Stimulated activated CD8-positive, alpha-beta memory T cell treated with anti-CD3 and anti-CD28 coated beads, Interleukin-7, amount 100 ng/mL, for 24 hours (primary cell): ENCODE measurements around the gene ZNF823.

Experiments
- DNase-seq: peaks from one replicate; pipeline ENCODE4 v3.0.0-alpha.2; 2020; ENCODE audit warnings: low read depth

ZNF823 gene

DNA sequence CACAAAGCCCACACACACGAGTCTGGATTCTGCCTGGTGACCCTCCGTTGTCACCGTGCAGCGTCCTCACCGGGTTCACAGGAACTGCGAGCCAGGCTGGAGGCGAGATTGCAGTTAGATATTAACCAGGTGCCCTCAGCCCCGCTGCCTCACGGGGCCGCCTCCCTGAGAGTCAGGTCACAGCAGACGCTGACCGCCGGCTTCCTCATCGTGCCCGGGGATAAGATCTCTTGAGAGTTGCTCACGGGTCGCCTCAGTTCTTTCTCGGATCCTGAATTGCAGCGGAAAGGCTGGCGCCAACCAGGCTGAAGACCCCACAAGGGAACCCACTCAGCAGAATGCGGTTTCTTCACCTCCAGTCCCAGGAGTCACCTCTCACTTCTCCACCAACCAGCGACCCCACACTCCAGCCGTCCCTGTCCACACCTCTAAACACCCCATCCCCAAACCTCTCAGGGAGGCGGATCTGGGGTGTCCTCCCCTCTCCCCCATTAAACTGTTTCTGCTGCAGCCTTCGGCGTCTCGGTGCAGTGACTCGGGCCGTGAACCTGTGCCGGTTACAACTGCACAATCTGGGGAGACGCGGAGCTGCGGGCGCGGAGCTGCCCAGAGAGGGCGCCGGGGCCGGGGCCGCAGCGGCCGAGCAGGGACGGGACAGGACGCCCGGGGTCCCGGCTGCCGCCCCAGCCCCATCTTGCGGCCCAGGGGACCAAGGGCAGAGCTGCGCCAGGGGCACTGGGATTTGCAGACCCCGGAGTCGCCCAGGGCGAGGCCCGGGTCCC lies 591 bp downstream of the ZNF823 start:
- DNase-seq, result peak; percentile 7

DNA sequence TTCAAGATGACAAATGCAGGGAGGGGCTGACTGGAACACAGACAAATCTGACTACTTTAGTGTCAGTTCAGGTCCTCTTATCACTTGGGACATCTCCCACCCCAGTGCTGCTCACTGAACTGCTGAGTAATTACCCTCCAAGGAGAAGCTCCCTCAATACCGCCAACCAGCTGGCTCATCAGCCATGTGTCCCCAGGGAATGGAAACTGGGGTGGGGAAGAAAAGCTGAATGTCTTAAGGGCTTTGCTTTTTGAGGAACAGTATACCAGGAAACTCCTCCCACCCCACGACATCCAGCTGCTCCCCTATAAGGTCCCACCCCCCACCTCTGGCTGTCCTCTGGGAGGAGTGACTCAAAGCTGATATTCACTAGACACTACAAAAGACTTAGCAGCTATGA lies 2.0 kb downstream of the ZNF823 start:
- no peak for DNase-seq

DNA sequence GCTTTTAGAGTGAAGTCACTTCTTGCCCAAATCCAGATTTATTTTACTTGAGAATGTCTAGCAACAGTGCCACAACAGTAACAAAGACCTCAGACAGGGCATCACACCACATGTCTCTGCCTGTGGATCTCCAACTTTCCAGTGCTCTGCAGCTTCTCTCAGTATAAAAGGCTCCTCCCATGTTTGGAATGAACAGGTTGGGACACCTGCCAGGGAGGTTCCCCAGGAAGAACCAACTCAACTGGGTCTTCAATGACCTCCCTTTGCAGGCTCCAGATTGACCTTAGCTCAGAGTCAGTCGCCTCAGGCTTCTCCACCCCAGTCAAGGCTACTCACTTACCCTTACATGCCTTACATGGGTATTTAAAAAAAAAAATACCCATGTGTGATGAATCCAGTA lies 3.4 kb downstream of the ZNF823 start:
- no peak for DNase-seq

DNA sequence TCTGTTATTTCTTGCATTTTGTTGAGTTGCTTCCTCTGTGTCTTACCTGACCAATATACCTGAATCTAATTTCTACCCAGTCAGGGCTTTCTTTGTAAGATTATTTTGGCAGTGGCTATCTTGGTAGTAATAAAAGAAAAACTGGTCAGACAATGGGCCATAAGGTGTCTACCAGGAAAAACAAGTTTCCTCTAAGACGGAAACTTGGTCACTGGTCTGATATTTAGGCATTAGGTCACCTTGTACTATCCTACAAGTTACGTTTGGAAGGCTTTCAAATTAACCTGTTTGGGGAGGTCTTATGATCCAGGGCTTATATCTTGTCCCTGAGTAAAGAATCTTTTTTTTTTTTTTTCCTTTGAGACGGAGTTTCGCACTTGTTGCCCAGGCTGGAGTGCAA lies 9.2 kb downstream of the ZNF823 start:
- no peak for DNase-seq

DNA sequence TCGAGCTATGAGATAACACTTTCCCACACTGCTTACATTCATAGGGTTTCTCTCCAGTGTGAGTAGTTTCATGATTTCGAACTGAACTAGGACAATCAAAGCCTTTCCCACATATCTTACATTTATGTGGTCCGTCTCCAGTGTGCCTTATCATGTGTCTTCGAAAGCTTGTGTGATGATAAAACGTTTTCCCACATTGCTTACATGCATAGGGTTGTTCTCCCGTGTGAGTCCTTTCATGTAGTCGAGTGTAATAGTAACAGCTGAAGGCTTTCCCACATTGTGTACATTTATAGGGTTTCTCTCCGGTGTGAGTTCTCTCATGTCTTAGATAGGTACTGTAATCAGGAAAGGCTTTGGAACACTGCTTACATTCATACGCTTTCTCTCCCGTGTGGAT lies 16.3 kb downstream of the ZNF823 start:
- DNase-seq, result no peak

DNA sequence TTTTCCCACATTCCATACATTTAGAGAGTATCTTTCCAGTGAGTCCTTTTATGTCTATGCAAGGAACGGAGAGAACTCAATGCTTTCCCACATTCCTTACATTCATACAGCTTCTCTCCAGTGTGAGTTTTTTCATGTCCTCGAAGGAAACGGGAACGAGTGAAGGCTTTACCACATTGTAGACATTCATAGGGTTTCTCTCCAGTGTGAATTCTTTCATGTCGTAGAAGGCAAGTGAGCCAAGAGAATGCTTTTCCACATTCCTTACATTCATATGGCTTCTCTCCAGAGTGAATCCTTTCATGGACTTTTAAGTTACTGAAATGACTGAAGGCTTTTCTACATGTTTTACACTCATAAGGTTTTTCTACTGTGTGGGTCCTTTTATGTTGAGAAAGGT lies 17.1 kb downstream of the ZNF823 start:
- DNase-seq, result no peak

DNA sequence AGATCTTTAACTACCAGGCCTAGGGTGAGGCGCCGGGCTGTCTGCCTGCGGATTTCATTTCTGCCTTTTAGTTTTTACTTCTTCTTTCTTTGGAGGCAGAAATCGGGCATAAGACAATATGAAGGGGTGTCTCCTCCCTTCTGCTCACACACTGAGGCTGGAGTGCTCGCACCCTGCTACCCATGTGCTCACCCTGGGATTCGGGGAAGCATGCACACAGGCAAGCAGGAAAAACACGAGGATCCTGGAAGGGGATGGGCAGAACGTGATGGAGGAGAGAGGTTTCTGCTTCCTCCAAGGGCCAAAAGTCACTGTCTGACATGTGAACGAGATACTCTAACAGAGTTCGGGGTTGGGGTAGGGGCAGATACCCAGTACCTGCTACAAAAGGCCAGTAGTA lies 28.4 kb downstream of the ZNF823 start:
- no peak for DNase-seq

DNA sequence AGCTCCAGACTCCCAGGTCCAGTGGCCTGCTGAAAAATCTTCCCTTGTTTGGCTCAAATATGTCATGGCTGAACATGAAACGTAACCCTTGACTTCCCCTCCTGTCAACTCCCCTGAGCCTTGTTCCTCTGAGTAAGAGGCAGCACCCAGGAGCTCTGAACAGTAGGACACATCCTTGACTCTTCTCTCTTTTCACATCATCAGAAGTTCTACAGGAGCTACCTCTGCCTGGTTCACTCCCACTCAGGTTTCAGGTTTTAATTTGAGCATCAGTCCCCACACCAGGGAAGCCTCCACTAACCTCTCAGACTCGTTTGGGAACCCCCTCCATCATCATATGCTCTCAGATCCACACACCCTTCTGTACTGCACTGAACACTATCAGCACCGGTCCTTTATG lies 30.3 kb downstream of the ZNF823 start:
- DNase-seq, result no peak

DNA sequence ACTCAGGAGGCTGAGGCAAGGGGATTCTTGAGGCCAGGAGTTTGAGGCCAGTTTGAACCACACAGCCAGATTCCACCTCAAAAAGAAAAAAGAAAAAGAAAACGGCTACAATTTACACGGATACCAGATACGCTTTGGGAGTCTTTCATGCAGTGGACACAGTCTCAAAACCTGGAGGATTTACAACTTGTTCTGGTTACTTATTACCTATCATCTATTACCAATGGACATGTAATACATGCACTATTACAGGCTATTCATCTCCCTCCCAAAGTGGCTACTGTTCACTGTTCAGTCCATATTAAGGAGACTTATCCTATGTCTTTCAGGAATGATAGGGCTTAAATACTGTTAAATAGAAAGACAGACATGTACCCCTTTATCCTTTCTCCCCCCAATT lies 33.3 kb downstream of the ZNF823 start:
- no peak for DNase-seq

DNA sequence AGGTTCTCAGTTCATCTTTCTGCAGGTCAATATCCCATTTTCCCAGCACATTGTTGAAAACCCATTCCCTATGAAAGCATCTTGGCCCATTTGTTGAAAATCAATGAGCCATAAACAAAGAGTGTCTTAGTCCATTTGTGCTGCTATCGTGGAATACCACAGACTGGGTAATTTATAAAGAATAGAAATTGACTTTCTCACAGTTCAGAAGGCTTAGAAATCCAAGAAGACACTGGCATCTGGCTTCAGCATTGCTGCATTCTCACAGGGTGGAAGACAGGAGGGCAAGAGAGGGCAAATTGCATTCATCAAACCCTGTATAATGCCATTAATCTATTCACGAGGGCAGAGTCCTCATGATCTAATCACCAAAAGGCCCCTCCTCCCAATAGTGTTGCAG lies 34.1 kb downstream of the ZNF823 start:
- no peak for DNase-seq

DNA sequence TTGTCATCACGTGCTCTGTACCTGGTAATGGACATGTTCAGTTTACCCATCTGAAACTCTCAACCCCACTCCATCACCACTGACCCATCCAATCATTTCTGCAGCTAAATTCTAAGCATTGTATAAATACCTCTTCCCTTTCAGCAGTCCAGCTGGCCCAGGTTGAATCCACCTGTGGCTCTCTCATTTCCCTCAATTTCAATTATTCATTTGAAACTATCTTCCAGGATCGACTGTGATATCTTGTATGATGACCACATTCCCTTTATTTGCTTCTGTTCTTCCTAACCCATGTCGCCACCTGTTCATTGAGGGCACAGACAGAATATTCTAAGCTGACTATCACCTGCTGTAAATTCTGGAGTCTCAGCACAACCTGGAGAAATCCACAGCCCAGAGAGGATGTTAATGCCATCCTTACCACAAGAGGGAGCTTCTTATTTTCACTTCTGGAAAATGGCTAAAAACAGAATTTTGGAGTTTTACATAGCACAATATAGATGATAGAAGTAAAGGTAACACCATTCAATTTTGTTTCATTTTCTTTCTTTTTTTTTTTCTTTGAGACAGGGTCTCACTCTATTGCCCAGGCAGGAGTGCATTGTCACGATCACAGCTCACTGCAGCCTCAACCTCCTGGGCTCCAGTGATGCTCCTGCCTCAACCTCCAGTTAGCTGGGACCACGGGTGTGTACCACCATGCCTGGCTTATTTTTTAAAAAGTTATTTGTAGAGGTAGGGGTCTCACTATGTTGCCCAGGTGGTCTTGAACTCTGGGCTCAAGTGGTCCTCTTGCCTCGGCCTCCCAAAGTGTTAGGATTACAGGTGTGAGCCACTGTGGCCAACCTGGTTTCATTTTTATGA lies 38.6 kb downstream of the ZNF823 start:
- no peak for DNase-seq

DNA sequence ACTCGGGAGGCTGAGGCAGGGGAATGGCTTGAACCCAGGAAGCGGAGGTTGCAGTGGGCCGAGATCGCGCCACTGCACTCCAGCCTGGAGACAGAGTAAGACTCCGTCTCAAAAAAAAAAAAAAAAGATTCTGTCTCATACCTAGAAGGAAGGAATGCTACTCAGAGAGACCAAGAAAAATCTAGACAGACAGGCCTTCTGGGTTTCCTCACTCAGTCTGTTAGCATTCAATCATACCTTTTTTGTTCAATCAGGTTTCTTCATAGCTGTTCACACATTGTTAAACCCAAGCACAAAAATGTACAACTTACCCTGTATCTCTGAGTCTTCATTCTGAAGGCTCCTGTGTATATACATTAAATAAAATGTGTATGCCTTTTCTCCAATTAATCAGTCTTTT lies 40.5 kb downstream of the ZNF823 start:
- DNase-seq, result no peak

DNA sequence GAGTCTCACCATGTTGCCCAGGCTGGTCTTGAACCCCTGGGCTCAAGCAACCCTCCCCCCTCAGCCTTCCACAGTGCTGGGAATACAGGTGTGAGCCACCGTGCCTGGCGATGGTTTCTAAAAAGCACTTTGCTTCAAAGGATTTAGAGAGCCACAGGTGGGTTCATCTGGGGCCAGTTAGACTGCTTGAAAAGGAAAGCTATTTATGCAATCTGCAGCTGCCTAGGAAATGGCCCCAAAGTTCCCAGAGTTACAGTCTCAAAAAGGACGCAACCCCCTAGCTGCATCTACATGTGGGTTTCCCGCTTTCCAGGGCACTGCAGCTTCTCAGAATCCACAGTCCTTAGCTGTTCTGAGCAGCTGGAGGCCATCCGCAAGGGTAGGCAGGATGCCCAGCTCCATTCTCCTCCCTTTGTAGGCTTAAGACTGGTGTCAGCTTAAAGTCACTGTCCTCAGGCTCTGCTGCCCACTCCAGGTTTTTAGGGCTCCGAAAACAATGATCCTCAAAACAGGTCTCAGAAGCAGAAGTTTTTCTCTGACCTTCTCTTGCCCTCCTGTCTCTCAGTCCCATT lies 41.4 kb downstream of the ZNF823 start:
- DNase-seq, result no peak

DNA sequence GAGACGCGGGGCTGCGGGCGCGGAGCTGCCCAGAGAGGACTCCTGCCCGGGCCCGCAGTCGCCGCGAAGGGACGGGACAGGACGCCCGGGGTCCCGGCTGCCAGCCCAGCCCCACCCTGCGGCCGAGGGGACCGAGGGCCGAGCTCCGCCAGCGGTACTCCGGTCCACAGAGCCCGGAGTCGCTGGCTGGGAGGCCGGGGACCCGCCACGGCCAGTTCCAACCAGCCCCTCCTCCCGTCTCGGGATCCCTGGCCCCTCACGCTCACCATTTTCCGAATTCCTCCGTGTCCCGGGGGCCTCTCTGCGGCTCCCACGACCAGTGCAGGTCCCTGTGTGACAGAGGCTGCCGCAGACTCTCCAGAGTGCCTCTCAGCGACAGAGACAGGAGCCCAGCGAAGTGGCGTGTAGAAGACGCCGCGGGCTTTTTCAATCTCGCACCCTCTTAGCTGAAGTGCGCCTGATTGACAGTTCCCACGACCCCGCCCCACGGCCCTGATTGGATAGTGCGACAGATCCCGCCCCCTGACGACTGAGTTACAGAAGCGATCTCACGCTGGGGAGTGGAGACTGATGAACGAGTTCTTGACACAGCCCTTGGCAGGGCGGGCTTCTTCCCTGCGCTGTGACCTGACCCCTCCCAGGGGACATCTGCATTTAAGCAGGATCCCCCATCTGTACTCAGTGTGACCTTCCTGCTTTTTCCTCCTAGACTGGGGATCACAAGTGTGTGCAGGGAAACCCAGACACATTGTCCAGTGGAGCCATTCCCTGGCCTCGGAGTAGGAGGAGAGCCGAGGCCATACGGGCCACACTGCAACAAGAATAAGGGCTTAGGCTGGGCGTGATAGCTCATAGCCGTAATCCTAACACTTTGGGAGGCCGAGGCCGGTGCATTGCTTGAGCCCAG lies 44.0 kb downstream of the ZNF823 start:
- peak; percentile 87 for DNase-seq

DNA sequence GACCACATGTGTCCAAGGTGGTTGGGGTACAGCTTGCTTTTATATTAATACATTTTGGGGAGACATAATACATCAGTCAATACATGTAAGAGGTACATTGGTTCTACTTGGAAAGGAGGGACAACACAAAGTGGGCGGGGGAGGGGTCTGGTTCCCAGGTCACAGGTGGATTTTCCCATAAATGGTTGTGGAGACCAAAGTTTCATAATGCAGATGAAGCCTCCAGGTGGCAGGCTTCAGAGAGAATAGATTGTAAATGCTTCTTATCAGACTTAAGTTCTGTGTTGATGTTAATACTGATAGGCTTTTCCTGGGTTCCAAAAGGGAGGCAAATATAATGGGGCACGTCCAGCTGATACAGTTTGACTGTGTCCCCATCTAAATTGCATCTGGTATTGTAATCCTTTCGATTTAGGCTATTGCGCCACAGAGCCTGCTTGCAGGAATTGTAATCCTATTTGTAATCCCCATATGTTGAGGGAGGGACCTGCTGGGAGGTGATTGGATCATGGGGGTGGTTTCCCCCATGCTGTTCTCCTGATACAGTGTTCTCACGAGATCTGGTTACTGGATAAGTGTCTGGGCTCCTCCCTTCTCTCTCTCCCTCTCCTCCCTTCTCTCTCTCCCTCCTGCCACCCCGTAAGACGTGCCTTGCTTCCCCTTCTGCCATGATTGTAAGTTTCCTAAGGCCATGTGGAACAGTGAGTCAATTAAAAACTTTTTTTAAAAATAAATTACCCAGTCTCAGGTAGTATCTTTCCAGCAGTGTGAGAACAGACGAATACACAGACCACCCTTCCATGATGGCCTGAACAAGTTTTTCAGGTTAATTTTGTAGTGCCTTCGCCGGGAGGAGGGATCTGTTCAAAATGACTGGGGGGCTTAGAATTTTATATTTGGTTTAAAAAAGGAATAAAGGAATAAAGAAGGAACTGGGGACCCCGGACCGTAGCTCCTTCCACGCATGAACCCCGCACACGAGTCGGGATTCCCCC lies 44.9 kb downstream of the ZNF823 start:
- no peak for DNase-seq

DNA sequence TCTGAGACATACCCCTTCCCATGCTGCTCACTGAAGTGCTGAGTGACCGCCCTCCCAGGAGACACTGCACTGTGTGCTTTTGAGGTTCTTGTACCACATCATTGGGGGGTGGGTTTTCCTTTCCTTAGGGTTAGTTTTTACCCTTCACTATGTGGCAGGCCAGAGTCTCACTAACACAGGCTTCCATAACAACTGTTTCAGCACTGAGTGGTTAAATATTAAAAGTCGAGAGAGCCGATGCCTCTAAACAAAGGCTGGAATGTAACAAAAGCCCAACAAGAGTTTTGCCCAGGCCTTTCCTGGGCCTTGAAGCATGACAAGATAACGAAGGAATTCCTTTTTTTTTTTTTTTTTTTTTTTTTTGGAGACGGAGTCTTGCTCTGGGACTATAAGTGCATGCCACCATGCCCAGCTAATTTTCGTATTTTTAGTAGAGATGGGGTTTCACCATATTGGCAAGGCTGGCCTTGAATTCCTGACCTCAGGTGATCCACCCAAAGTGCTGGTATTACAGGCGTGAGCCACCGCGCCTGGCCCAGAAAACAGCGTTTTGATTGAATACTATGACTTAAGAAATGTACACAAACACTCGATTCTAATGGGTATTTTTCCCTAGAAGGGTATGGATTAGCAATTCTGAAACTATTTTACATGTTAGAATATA lies 46.5 kb downstream of the ZNF823 start:
- no peak for DNase-seq

DNA sequence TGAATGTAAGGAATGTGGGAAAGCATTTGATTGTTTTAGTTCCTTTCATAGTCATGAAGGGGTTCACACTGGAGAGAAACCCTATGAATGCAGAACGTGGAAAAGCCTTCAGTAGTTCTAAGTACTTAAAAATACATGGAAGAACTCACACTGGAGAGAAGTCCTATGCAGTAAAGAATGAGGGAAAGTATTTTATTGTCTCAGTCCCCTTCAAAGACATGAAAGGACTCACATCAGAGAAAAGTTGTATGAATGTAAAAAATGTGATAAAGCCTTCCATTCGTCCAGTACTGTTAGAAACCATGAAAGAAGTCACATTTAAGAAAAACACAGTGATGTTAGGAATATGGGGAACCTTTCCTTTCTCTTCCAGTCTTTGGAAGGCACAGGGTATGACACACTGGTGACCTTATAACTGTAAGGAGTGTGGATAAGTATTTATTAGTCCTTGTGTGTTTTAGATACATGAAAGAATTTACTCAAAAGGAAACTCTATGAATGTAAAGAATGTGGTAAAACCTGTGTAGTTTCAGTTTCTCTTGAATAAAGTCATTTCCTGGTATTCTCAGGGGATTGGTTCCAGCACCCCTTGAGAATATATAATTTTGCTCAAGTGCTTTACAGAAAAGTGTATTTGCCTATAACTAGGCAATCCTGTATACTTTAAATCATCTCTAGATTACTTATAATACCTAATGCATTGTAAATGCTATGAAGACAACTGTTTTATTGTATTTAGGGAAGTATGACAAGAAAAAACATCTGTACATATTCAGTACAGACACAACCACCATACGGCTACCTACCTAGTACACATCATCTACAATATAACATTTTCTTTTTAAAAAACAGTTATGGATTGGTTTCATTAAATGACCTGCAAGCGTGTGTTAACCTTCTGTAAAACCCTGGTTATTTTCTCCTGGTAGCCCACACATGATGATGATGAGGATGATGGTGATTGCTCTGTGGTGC lies 52.8 kb downstream of the ZNF823 start:
- DNase-seq, result no peak

DNA sequence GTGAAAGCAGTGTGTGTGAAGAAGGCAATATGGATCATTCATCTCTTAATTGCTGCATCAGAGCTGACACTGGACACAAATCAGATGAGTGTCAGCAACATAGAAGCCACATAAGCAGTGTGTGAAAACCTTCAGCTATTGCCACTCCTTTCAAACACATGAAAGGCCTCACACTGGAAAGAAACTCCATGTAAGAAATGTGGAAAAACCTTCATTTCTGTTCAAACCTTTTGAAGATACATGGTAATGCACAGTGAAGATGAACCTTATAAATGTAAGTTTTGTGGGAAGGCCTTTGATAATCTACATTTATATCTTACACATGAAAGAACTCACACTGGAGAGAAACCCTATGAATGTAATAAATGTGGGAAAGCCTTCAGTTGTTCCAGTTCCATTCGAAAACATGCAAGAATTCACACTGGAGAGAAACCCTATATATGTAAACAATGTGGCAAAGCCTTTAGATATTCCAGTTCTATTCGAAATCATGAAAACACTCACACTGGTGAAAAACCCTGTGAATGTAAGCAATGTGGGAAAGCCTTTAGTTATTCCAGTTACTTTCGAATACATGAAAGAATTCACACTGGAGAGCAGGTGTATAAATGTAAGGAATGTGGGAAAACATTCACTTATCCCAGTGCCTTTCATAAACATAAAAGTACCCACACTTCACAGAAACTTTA lies 53.6 kb downstream of the ZNF823 start:
- DNase-seq, result no peak
